ENCODE data around the gene NLK.
"Not testable (repeated sequence)": the region's sequence is repeated elsewhere in the genome, so short reads cannot be mapped to it uniquely, and the experiment has no call there.

GRCh38 chr17:28077140-28077539 lies 34.7 kb downstream of the NLK start:
- not testable (repeated sequence) for TF ChIP-seq EZH2 (IDR thresholded peaks at IDR 0.05); CTCF (IDR thresholded peaks at IDR 0.05 in 2 of 3, conservative IDR thresholded peaks at IDR 0.05 in 1 of 3; ENCODE audit: borderline replicate concordance in 1 of 3, insufficient read depth in 1 of 3, low read depth in 2 of 3, low read length in 2 of 3); SP1 (IDR thresholded peaks at IDR 0.05; ENCODE audit: low read depth); MAX (IDR thresholded peaks at IDR 0.05); EZH2phosphoT487 (IDR thresholded peaks at IDR 0.05; ENCODE audit: borderline replicate concordance); SIN3A (IDR thresholded peaks at IDR 0.05; ENCODE audit: low read depth)

Data from HCT116 (cell line).